ENCODE data around the gene C16orf54.

C16orf54 gene

DNA sequence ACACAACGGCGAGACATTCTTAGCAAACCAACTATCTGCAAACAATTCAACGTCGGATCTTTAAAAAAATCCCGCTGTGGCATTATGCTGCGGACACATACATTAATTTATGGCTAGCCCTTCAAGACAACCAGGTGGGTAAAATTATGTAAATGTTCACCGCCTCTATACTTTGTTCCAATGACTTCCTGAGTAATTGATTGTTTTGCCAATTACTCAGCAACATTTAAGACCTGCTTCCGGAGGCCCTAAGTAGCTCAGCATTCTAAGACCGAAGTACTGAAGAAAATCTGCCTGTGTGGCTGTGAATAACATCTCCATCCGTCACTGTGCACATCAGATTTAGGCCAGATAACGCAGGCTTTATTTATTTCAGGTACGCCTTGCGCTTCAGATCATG lies 43.5 kb downstream of the C16orf54 start:
- in situ Hi-C loops (cut with HindIII; ENCODE audit: low pct_ligation_motif_present, low sequenced_read_pairs), result no loop called here
- DNase-seq, result no peak

DNA sequence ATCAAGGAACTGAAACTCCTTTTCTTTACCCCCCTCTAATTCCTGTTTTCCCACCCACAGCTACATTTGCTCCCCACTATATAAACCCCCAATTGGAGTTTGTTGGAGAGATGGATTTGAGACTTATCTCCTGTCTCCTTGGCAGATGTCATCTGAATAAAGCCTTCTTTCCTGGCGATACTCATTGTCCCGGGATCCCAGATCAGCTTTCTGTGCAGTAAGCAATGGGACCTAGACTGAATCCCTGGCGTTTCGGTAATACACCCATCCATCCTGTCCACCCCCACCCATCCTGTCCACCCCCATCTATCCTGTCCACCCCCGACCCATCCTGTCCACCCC lies 44.6 kb downstream of the C16orf54 start:
- Histone ChIP-seq H3K4me3 (ENCODE audit: low read depth, low read length) (no peak overlapping the region), H3K36me3 (replicated peaks) (no peaks in the 10 kb centered on the region), H3K27ac (no peak overlapping the region), H3K27me3 (replicated peaks) (no peaks in the 10 kb centered on the region)
- no peak for TF ChIP-seq CTCF (IDR thresholded peaks at IDR 0.05; ENCODE audit: low read depth, low read length, missing control alignments)
- no peak for DNase-seq
- in situ Hi-C loops (cut with HindIII; ENCODE audit: low pct_ligation_motif_present, low sequenced_read_pairs), result no loop called here

More for the DNA sequence above, 43.5 kb downstream of the C16orf54 start:
- no peak for TF ChIP-seq CTCF (IDR thresholded peaks at IDR 0.05; ENCODE audit: low read depth, low read length, missing control alignments)
- Histone ChIP-seq H3K27me3 (replicated peaks) (no peaks in the 10 kb centered on the region), H3K4me3 (ENCODE audit: low read depth, low read length) (no peak overlapping the region), H3K27ac (no peak overlapping the region), H3K36me3 (replicated peaks) (no peaks in the 10 kb centered on the region)

GRCh38 chr16:29700253-29700987 lies 45.4 kb downstream of the C16orf54 start:
- H3K27ac ChIP-seq, result no peak overlapping the region
- H3K4me3 ChIP-seq (ENCODE audit: low read depth, low read length), result no peak overlapping the region
- in situ Hi-C loops (cut with HindIII; ENCODE audit: low pct_ligation_motif_present, low sequenced_read_pairs), result no loop called here

DNA sequence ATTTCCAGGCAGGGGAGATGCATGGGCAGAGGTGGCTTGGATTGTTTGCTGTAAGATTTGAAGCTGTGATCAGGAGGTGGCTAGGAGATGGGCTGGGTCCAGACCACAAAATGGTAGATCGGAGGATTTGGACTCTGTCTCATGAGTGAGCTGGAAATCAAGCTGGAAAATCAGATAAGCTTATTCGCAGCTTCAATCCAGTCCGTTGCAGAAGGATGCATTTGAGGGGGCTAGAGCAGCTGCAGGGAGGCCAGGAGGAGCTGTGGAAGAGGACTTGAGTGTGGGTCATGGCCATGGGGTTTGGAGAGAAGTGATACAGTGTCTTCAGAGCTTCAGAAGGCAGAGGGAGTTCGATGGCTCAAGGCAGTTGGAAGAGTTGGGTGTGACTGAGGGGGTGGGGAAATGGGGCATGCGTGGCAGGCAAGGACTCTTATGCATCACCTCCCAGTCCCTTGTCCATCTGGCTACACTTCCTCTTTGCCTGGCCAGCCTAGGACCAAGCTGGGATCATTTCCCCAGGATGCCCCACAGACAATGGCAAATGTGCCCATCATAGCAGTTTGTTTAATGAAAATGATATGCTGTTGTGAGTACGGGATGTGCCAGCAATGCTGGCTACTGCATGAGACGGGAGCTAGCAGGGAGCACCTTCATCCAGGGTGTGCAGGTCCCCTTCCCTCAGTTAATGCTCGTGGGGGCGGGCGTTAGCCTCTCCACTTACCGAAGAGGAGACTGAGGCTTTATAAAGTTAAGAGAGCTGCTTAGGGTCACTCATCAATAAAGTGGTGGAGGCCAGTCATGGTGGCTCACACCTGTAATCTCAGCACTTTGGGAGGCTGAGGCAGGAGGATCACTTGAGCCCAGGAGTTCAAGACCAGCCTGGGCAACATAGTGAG lies 46.2 kb downstream of the C16orf54 start:
- TF ChIP-seq CTCF (IDR thresholded peaks at IDR 0.05; ENCODE audit: low read depth, low read length, missing control alignments), result no peak
- Histone ChIP-seq H3K36me3 (replicated peaks) (no peaks in the 10 kb centered on the region), H3K4me3 (ENCODE audit: low read depth, low read length) (no peak overlapping the region), H3K27me3 (replicated peaks) (no peaks in the 10 kb centered on the region), H3K27ac (no peak overlapping the region)
- in situ Hi-C loops (cut with HindIII; ENCODE audit: low pct_ligation_motif_present, low sequenced_read_pairs), result no loop called here
- no peak for DNase-seq

More at GRCh38 chr16:29700253-29700987, 45.4 kb downstream of the C16orf54 start:
- peak; percentile 85 for DNase-seq
- Histone ChIP-seq H3K27me3 (replicated peaks) (no peaks in the 10 kb centered on the region), H3K36me3 (replicated peaks) (no peaks in the 10 kb centered on the region)
- TF ChIP-seq CTCF (IDR thresholded peaks at IDR 0.05; ENCODE audit: low read depth, low read length, missing control alignments), result peak; percentile 91

- Histone ChIP-seq H3K27ac (no peak overlapping the region), H3K4me3 (ENCODE audit: low read depth, low read length) (no peak overlapping the region), H3K27me3 (replicated peaks) (no peaks in the 10 kb centered on the region), H3K36me3 (replicated peaks) (no peaks in the 10 kb centered on the region)
- in situ Hi-C loops (cut with HindIII; ENCODE audit: low pct_ligation_motif_present, low sequenced_read_pairs), result no loop called here
- DNase-seq, result no peak
- TF ChIP-seq CTCF (IDR thresholded peaks at IDR 0.05; ENCODE audit: low read depth, low read length, missing control alignments), result no peak
Observed at GRCh38 chr16:29698484-29699323, 47.1 kb downstream of the C16orf54 start.

Data from brain microvascular endothelial cell (primary cell).